ENCODE measurements around the gene AP5Z1.
A peak's percentile ranks its signal among the peaks of the same experiment; 100 is the strongest.

Gene AP5Z1

DNA sequence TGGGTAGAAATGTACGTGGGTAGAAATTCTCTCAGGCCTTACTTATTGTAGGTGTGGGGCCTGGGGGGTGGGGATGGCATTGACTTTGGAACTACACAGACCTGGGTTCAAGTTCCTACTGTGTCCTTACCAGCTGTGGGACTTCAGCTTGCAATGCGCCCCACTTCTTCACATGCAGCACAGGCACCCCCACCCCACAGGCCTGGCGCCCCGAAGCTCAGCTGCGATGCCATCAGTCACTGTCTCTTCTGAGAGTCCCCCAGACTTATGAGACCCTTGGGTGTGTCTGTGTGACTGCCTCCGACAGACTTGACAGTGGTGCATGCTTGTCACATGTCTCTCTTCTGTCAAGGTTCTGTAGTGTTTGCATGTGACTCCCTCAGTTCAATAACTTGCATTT is 3.1 kb upstream of the AP5Z1 start:
- no peak for DNase-seq (ENCODE audit: low read depth, low spot score)
- TF ChIP-seq, protein P1, sequence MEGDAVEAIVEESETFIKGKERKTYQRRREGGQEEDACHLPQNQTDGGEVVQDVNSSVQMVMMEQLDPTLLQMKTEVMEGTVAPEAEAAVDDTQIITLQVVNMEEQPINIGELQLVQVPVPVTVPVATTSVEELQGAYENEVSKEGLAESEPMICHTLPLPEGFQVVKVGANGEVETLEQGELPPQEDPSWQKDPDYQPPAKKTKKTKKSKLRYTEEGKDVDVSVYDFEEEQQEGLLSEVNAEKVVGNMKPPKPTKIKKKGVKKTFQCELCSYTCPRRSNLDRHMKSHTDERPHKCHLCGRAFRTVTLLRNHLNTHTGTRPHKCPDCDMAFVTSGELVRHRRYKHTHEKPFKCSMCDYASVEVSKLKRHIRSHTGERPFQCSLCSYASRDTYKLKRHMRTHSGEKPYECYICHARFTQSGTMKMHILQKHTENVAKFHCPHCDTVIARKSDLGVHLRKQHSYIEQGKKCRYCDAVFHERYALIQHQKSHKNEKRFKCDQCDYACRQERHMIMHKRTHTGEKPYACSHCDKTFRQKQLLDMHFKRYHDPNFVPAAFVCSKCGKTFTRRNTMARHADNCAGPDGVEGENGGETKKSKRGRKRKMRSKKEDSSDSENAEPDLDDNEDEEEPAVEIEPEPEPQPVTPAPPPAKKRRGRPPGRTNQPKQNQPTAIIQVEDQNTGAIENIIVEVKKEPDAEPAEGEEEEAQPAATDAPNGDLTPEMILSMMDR (IDR thresholded peaks at IDR 0.05; ENCODE audit: low read depth, low read length), result no peak
- in situ Hi-C loops (cut with HindIII; ENCODE audit: low sequenced_read_pairs), result no loop called here
- H3K4me3 ChIP-seq (ENCODE audit: low read depth, low read length), result no peak overlapping the region

DNA sequence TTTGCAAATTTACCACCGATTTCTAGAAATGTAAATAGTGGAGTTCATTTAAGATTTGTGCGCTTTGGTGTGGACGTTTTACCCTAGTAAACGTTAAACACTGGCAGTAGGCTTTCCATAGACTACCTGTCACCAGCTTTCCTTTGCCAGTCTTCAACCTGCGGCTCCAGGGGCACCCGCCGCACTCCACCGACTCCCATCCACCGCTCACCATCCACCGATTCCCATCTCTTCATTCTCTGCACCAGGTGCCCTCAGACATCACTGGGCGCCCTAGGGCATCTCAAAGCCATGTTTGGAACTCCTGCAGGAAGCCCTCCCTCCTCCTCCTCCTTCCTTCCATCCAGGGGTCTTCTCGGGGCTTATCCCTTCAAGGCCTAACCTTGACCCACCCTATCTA is 1.4 kb upstream of the AP5Z1 start:
- H3K4me3 ChIP-seq (ENCODE audit: low read depth, low read length), result no peak overlapping the region
- DNase-seq (ENCODE audit: low read depth, low spot score), result no peak
- TF ChIP-seq, protein P1 (IDR thresholded peaks at IDR 0.05; ENCODE audit: low read depth, low read length), result no peak
- in situ Hi-C loops (cut with HindIII; ENCODE audit: low sequenced_read_pairs), result no loop called here

DNA sequence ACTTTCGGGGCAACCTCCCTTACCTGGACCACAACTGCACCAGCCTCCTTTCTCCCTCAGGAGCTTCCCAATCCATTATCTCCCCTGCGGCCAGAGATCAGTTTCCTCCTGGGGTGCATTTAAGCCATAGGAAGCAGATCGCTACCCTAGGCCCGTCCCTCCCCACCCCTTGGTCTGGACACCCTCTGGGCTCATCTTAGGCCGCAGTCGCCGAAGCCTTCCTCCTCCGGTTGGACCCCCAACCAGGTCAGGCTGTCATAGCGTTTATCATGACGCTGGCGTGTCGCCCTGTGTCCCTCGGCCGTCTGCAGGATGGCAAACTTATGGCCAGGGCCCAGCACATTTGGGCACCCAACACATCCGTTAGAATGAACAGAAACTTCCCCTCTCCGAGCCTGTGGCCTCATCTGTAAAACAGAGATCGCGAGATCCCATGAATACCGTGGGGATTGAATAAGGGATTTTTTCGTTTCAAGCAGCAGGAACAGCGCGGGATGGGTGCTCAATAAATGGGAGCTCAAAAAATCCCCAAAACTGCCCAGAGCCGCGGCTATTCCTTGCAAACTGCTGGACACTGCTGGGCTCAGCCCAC is 669 bp upstream of the AP5Z1 start:
- TF ChIP-seq, protein P1 (IDR thresholded peaks at IDR 0.05; ENCODE audit: low read depth, low read length), result no peak
- DNase-seq (ENCODE audit: low read depth, low spot score), result peak; percentile 78
- peak overlapping the region; percentile 92 for H3K4me3 ChIP-seq (ENCODE audit: low read depth, low read length)
- in situ Hi-C loops (cut with HindIII; ENCODE audit: low sequenced_read_pairs), result no loop called here

DNA sequence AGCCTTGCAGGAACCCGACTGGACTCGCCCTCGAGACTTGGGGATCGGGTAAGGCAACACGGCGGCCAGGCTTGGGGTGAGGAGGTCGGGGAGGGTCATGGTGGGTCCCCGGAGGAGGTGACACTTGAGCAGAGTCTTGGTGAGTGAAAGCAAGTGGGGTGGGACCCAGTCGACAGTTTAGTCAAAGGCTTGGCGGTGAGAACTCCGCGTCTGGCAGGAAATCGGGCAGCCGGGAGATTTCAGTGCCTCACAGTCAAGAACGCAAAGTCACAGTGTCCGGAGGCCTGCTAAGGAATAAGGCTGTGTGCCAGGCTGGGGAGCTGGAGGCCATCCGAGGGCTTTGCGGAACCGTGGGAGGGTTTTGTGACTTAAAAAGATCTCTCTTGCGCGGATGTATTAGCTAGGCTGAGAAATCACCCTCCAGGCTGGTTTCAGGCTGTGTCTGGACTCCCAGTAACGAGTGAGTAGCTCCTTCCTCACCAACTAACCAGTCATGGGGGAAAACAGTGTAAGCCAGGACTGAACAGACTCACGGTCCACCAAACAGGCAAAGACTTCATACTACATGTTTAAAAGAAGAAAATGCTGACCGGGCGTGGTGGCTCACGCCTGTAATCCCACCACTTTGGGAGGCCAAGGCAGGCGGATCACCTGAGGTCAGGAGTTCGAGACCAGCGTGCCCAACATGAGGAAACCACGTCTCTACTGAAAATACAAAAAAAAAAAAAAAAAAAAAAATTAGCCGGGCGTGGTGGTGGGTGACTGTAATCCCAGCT is 613 bp downstream of the AP5Z1 start:
- H3K4me3 ChIP-seq (ENCODE audit: low read depth, low read length), result peak overlapping the region; percentile 92
- peak; percentile 40 for DNase-seq (ENCODE audit: low read depth, low spot score)
- in situ Hi-C loops (cut with HindIII; ENCODE audit: low sequenced_read_pairs), result no loop called here
- TF ChIP-seq, protein P1 (IDR thresholded peaks at IDR 0.05; ENCODE audit: low read depth, low read length), result no peak

DNA sequence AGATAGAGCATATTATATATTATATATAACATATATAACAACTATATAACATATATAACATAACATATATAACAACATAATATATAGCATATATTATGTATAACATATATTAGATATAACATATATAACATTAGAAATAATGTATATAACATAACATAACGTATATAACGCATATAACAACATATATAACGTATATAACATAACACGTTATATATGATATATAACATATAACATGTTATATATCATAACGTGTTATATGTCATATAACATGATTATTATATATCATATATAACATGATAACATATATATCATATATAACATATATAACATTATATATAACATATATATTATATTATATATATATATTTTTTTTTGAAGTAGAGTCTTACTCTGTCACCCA is 3.7 kb downstream of the AP5Z1 start:
- TF ChIP-seq, protein P1 (IDR thresholded peaks at IDR 0.05; ENCODE audit: low read depth, low read length), result no peak
- in situ Hi-C loops (cut with HindIII; ENCODE audit: low sequenced_read_pairs), result no loop called here
- no peak for DNase-seq (ENCODE audit: low read depth, low spot score)
- H3K4me3 ChIP-seq (ENCODE audit: low read depth, low read length), result no peak overlapping the region

DNA sequence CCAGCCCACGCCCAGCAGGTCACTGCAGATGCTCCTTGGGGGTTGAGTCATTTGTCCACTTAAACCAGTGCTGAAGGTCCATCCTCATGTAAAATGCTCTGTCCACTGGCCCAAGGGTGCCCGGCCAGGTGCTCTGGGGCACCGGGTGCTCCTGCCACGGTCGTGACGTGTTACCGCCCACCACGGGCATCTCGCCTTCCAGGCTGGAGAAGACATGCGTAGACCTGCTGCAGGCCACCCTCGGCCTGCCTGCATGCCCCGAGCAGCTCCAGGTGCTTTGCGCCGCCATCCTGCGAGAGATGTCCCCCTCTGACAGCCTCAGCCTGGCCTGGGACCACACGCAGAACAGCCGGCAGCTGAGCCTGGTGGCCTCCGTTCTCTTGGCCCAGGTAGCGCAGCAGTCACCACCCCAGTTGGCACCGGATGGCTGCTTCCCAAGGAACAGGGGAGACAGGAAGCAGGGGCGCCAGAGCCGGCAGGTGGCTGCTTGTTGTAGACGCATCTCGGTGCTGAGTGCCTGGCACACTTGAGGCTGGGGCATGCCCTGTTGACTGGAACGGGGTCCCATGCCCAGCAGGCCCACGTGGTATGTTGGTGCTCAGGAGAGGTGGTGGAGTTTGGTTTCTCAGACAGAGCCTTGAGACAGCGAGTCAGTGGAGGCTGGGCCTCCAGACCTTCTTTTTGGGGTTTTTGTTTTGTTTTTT is 6.1 kb downstream of the AP5Z1 start:
- TF ChIP-seq, protein P1 (IDR thresholded peaks at IDR 0.05; ENCODE audit: low read depth, low read length), result no peak
- H3K4me3 ChIP-seq (ENCODE audit: low read depth, low read length), result no peak overlapping the region
- DNase-seq (ENCODE audit: low read depth, low spot score), result no peak
- in situ Hi-C loops (cut with HindIII; ENCODE audit: low sequenced_read_pairs), result no loop called here

Measured in astrocyte of the spinal cord (primary cell).